Mucosa of rectum (tissue), 2 donors: ENCODE results near the gene RAB27A.

Source experiments
- H3K27ac ChIP-seq, 2 donors: one replicate each; pipeline ENCODE4 v1.7.0; 2013; ENCODE audit warnings: inconsistent platforms in 2 of 2, low read depth in 2 of 2, low read length in 2 of 2
- H3K27me3 ChIP-seq, 2 donors: one replicate each; pipeline ENCODE4 v1.7.0; 2013; ENCODE audit warnings: low read length in 2 of 2; ENCODE audit not compliant: control insufficient read depth in 2 of 2, insufficient read depth in 2 of 2
- H3K36me3 ChIP-seq, 2 donors: one replicate each; pipeline ENCODE4 v1.7.0; 2013; ENCODE audit warnings: low read length in 2 of 2; ENCODE audit not compliant: control insufficient read depth in 2 of 2, insufficient read depth in 2 of 2
- H3K4me1 ChIP-seq, 2 donors: one replicate each; pipeline ENCODE4 v1.7.0; 2013; ENCODE audit warnings: low read length in 2 of 2, mild to moderate bottlenecking in 1 of 2; ENCODE audit not compliant: control insufficient read depth in 2 of 2, insufficient read depth in 2 of 2
- H3K4me3 ChIP-seq, 2 donors: one replicate each; pipeline ENCODE4 v1.7.0; 2013; ENCODE audit warnings: low read length in 2 of 2
- H3K9ac ChIP-seq, 2 donors: one replicate each; pipeline ENCODE4 v1.7.0; 2013; ENCODE audit warnings: low read length in 2 of 2, low read depth in 1 of 2, mild to moderate bottlenecking in 1 of 2
- H3K9me3 ChIP-seq, 2 donors: one replicate each; pipeline ENCODE4 v1.7.0; 2013; ENCODE audit warnings: low read length in 2 of 2; ENCODE audit not compliant: control insufficient read depth in 2 of 2
- donor health status: healthy.
- donor health status: Normal muscosa, but diverticular disease.

RAB27A gene

DNA sequence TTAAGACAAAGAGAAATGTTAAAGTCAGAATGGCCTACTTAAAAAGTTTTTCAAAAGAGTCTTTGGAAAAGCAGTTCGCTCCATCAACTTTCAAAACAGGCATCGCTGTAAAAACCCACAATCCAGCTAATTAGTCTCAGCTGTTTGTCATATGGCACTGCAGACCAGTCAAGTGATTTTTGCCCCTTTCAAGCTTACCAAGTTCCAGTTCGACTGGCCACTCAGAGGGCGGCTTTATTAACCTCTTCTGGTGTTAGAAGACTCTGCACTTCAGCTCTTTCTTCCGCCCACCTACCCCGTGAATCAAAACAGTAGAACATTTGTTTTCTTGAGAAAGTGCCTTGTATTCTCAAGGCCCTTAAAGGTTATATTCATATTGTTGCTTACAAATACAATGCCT is 19.3 kb downstream of the RAB27A start:
- no peak overlapping the region for H3K4me3 ChIP-seq
- no peak overlapping the region for H3K9ac ChIP-seq
- peaks cover 0 to 3% of the 10 kb centered on the region in 2 donors for H3K4me1 ChIP-seq
- H3K27ac ChIP-seq = no peak overlapping the region
- no peaks in the 10 kb centered on the region for H3K27me3 ChIP-seq
- H3K9me3 ChIP-seq = no peaks in the 10 kb centered on the region
- H3K36me3 ChIP-seq = peaks cover 0 to 3% of the 10 kb centered on the region in 2 donors

- no peaks in the 10 kb centered on the region for H3K27me3 ChIP-seq
- no peak overlapping the region for H3K27ac ChIP-seq
- H3K9ac ChIP-seq = no peak overlapping the region
- H3K9me3 ChIP-seq = no peaks in the 10 kb centered on the region
- H3K36me3 ChIP-seq = peaks cover 0 to 3% of the 10 kb centered on the region in 2 donors
- H3K4me3 ChIP-seq = no peak overlapping the region
- peaks cover 0 to 3% of the 10 kb centered on the region in 2 donors for H3K4me1 ChIP-seq
Measured at GRCh38 chr15:55268176-55268695, 21.4 kb downstream of the RAB27A start.

GRCh38 chr15:55267401-55268175 is 22.0 kb downstream of the RAB27A start:
- Histone ChIP-seq H3K4me1 (peaks cover 0 to under 1% of the 10 kb centered on the region in 2 donors), H3K9ac (peak overlapping the region in 1 of 2 donors; percentile 26), H3K27me3 (no peaks in the 10 kb centered on the region), H3K27ac (peak overlapping the region; percentile 26 to 45), H3K36me3 (peaks cover 0 to 3% of the 10 kb centered on the region in 2 donors), H3K9me3 (no peaks in the 10 kb centered on the region), H3K4me3 (no peak overlapping the region)

DNA sequence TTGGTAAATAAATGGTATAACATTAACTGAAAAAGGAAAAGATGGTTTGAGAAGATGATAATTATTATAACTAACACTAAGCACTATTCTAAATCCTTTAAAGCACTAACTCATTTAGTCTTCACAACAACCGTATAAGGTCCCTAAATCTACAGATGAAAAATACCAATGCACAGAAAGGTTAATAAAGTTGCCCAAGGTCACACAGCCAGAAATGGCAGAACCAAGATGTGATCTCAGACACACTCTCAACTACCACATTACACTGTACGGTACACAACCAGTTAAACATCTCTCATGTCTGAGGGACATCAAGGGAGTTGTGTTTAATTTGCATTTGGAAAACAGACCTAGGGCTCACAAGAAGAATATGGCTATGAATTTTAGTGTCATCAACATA is 23.1 kb downstream of the RAB27A start:
- Histone ChIP-seq H3K9me3 (no peaks in the 10 kb centered on the region), H3K4me1 (no peaks in the 10 kb centered on the region), H3K9ac (no peak overlapping the region), H3K27me3 (no peaks in the 10 kb centered on the region), H3K36me3 (peaks cover 0 to 3% of the 10 kb centered on the region in 2 donors), H3K4me3 (no peak overlapping the region), H3K27ac (peak overlapping the region in 1 of 2 donors; percentile 26)

- Histone ChIP-seq H3K36me3 (peaks cover 0 to 2% of the 10 kb centered on the region in 2 donors), H3K27ac (no peak overlapping the region), H3K27me3 (no peaks in the 10 kb centered on the region), H3K9me3 (no peaks in the 10 kb centered on the region), H3K4me3 (no peak overlapping the region), H3K4me1 (peaks cover 0 to 2% of the 10 kb centered on the region in 2 donors), H3K9ac (no peak overlapping the region)
Measured at GRCh38 chr15:55260562-55261131, 29.0 kb downstream of the RAB27A start.

DNA sequence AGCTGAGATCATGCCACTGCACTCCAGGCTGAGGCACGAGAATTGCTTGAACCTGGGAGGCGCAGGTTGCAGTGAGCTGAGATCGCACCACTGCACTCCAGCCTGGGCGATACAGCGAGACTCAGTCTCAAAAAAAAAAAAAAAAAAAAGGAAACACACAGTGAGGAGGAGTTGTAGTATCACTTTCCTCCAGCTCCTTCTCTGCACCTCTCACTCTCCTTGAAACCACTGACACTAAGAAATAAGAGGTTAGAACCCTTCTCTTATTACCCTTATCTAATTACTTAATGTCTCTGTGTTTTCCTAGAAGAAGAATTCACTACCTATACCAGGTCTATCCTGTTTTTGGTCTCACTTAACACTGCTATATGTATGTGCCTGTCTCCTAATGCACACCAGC is 31.7 kb downstream of the RAB27A start:
- no peaks in the 10 kb centered on the region for H3K9me3 ChIP-seq
- H3K27me3 ChIP-seq = no peaks in the 10 kb centered on the region
- no peak overlapping the region for H3K27ac ChIP-seq
- H3K9ac ChIP-seq = no peak overlapping the region
- peaks cover 0 to 8% of the 10 kb centered on the region in 2 donors for H3K4me1 ChIP-seq
- H3K36me3 ChIP-seq = no peaks in the 10 kb centered on the region
- H3K4me3 ChIP-seq = no peak overlapping the region

- H3K9ac ChIP-seq = no peak overlapping the region
Measured at GRCh38 chr15:55257012-55257670, 32.5 kb downstream of the RAB27A start.

GRCh38 chr15:55256281-55257011 is 33.2 kb downstream of the RAB27A start:
- no peak overlapping the region for H3K27ac ChIP-seq
- H3K9ac ChIP-seq = no peak overlapping the region
- H3K27me3 ChIP-seq = no peaks in the 10 kb centered on the region
- H3K9me3 ChIP-seq = no peaks in the 10 kb centered on the region
- H3K4me3 ChIP-seq = no peak overlapping the region
- H3K4me1 ChIP-seq = peaks cover 0 to 8% of the 10 kb centered on the region in 2 donors
- no peaks in the 10 kb centered on the region for H3K36me3 ChIP-seq

More at GRCh38 chr15:55257012-55257670, 32.5 kb downstream of the RAB27A start:
- Histone ChIP-seq H3K4me1 (peaks cover 0 to 8% of the 10 kb centered on the region in 2 donors), H3K4me3 (no peak overlapping the region), H3K9me3 (no peaks in the 10 kb centered on the region), H3K27ac (no peak overlapping the region), H3K27me3 (no peaks in the 10 kb centered on the region), H3K36me3 (no peaks in the 10 kb centered on the region)

DNA sequence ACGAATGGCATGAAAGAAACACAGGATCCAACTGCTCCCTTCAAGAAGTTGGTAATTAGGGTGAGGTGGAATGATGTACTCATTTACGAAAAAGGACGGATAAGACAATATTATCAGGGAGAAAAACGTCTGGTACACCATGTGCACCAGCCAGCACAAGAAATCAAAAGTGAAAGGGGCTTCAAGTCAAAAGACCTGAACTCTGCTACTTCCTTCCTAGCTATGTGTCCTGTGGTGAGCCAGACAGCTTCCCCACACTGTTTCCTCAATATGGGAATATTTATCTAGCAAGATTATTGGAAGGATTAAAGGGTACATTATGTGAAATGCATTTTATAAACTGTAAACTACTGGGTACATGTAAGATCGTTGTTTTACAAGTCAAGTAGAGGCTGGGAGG is 33.9 kb downstream of the RAB27A start:
- Histone ChIP-seq H3K4me3 (peak overlapping the region in 1 of 2 donors; percentile 58), H3K9ac (no peak overlapping the region), H3K36me3 (no peaks in the 10 kb centered on the region), H3K27me3 (no peaks in the 10 kb centered on the region), H3K4me1 (peaks cover 6 to 8% of the 10 kb centered on the region in 2 donors), H3K27ac (peak overlapping the region in 1 of 2 donors; percentile 35), H3K9me3 (no peaks in the 10 kb centered on the region)
